AG04450 (cell line): ENCODE data around the gene ZSCAN18. TPM values are rescaled to one million over a fixed set of nuclear protein-coding genes. Genes with fewer than 3 reads are reported as not detected.

Experiments
- CTCF ChIA-PET: fragments of 300-600, 350-600 bp; formaldehyde crosslinking; extraction: SDS; loops from one replicate; lab custom pipeline; 2022; ENCODE audit warnings: antibody characterized with exemption, inconsistent platforms; lab: Charles Lee
- POLR2A ChIA-PET: fragments of 350-600 bp; formaldehyde crosslinking; extraction: SDS; loops from one replicate; lab custom pipeline; 2021; ENCODE audit warnings: antibody characterized with exemption, inconsistent platforms; lab: Yijun Ruan, JAX
- DNase-seq: peaks from one replicate; pipeline ENCODE4 v3.0.0-alpha.2; 2011; ENCODE audit warnings: low read depth, low spot score
- H3K27ac ChIP-seq: one replicate; pipeline ENCODE4 v1.5.1; 2012; ENCODE audit warnings: low read depth, low read length, control low read depth
- H3K27me3 ChIP-seq: one replicate; pipeline ENCODE4 v1.6.0; 2012; ENCODE audit warnings: low read length; ENCODE audit not compliant: control insufficient read depth, insufficient read depth
- H3K4me3 ChIP-seq: 2 replicates; pipeline ENCODE4 v1.5.1; 2011; ENCODE audit warnings: mild to moderate bottlenecking, low read depth, low read length, control low read depth
- H3K9me3 ChIP-seq: 2 replicates; pipeline ENCODE4 v1.5.1; 2012; ENCODE audit warnings: low read length; ENCODE audit not compliant: control insufficient read depth, insufficient read depth
- CTCF ChIP-seq: IDR thresholded peaks from 2 replicates; pipeline ENCODE4 v1.5.1; 2011; ENCODE audit warnings: low read depth, low read length, control low read depth, inconsistent platforms
- polyA plus RNA-seq: library from polyadenylated mRNA; depleted of rRNA; stranded (reverse); fragments of >200 nt; gene quantifications from 2 replicates; pipeline ENCODE4 v1.2.3, GENCODE V29; 2011

The ZSCAN18 gene
- polyA plus RNA-seq, 1 experiment = 12.7 TPM

- H3K9me3 ChIP-seq = peaks cover 90% of the 10 kb centered on the region
- no peak for DNase-seq
- H3K27ac ChIP-seq = peak overlapping the region; percentile 31
- TF ChIP-seq CTCF = no peak
- CTCF ChIA-PET = no interaction called here
- no peaks in the 10 kb centered on the region for H3K27me3 ChIP-seq
- POLR2A ChIA-PET = no interaction called here
- no peak overlapping the region for H3K4me3 ChIP-seq
Measured at GRCh38 chr19:58086825-58087710, 11.0 kb downstream of the ZSCAN18 start.

- CTCF ChIA-PET = no interaction called here
- POLR2A ChIA-PET = no interaction called here
- Histone ChIP-seq H3K27me3 (no peaks in the 10 kb centered on the region), H3K27ac (no peak overlapping the region), H3K9me3 (peaks cover 89% of the 10 kb centered on the region), H3K4me3 (no peak overlapping the region)
- TF ChIP-seq CTCF = no peak
- DNase-seq = no peak
Measured at GRCh38 chr19:58085348-58085875, 12.6 kb downstream of the ZSCAN18 start.

DNA sequence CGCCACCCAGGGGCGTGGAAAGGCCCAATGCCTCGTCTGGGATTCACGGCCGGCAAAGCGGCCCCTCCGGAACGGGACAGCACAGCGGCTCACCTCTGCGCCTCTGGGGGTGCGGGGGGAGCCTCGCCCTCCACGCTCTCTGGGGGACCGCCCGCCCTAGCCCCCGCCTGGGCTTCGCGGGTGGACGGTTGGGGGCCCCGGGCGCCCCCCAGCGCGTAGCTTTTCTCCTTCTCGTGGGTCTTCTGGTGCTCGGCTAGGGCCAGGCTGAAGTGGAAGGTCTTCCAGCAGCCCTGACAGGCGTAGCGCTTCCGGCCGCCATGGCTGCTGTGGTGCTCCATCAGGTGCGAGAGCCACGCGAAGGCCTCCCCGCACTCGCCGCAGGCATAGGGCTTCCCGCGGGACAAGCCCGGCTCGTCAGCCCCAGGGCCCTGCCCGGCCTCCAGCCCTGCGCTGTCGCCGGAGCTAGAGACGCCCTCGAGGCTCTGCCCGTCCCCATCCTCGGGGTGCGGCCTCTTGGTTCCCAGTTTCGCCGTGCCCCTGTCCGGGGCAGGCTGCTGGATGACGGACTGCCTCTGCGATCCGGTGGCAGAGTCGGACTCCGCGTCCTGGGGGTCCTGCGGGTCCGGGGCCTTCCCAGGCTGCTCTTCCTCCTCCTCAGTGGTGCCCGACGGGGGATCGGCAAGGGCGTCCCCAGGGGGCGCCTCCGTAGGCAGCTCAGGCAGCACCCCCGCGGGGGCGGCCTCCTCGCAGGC lies 13.3 kb downstream of the ZSCAN18 start:
- DNase-seq = no peak
- Histone ChIP-seq H3K27me3 (no peaks in the 10 kb centered on the region), H3K4me3 (no peak overlapping the region), H3K27ac (no peak overlapping the region), H3K9me3 (peaks cover 89% of the 10 kb centered on the region)
- no peak for TF ChIP-seq CTCF
- ChIA-PET POLR2A (no interaction called here), CTCF (no interaction called here)

- H3K4me3 ChIP-seq = no peak overlapping the region
- H3K27ac ChIP-seq = no peak overlapping the region
- TF ChIP-seq CTCF = no peak
- ChIA-PET POLR2A (no interaction called here), CTCF (no interaction called here)
- H3K9me3 ChIP-seq = peaks cover 85% of the 10 kb centered on the region
- H3K27me3 ChIP-seq = no peaks in the 10 kb centered on the region
- no peak for DNase-seq
Measured at GRCh38 chr19:58083021-58083420, 15.0 kb downstream of the ZSCAN18 start.
